ENCODE data around the gene UBR3. TPM values are rescaled to one million over a fixed set of nuclear protein-coding genes. Genes with fewer than 3 reads are reported as not detected.
"Not testable (repeated sequence)": the region's sequence is repeated elsewhere in the genome, so short reads cannot be mapped to it uniquely, and the experiment has no call there.

Gene UBR3
- total RNA-seq, 2 experiments from 2014 or later: 13.6 to 15.3 TPM

GRCh38 chr2:169916623-169917022 is 89.4 kb downstream of the UBR3 start:
- no peaks in the 10 kb centered on the region for H3K27me3 Mint-ChIP-seq (ENCODE audit: low read depth)
- no peaks in the 10 kb centered on the region for H3K4me1 Mint-ChIP-seq (ENCODE audit: low read depth)
- H3K36me3 Mint-ChIP-seq (ENCODE audit: low read depth): peaks cover 6% of the 10 kb centered on the region
- DNase-seq: no peak
- CTCF ChIA-PET: no interaction called here
- no peak overlapping the region for H3K4me3 Mint-ChIP-seq
- H3K9me3 Mint-ChIP-seq: no peaks in the 10 kb centered on the region
- H3K27ac Mint-ChIP-seq: no peak overlapping the region
- intact Hi-C loops (cut with micrococcal nuclease): no loop called here

GRCh38 chr2:169923977-169924376 is 96.7 kb downstream of the UBR3 start:
- Mint-ChIP-seq H3K27me3 (ENCODE audit: low read depth) (no peaks in the 10 kb centered on the region), H3K27ac (no peak overlapping the region), H3K4me3 (no peak overlapping the region), H3K4me1 (ENCODE audit: low read depth) (no peaks in the 10 kb centered on the region), H3K36me3 (ENCODE audit: low read depth) (peaks cover 1% of the 10 kb centered on the region), H3K9me3 (no peaks in the 10 kb centered on the region)
- no peak for DNase-seq
- intact Hi-C loops (cut with micrococcal nuclease): loop anchor here (10.0 kb wide), 2 partner anchors 279 to 819 kb away; no protein-coding TSS in a partner anchor
- CTCF ChIA-PET: interaction anchor here (0.7 to 1.4 kb wide), 2 partner anchors 96 kb away, joined by 3 read pairs; partner anchors contain the start of gene UBR3

- intact Hi-C loops (cut with micrococcal nuclease): loop anchor here (5.0 to 10.0 kb wide), 3 partner anchors 234 to 821 kb away; partner anchors contain the start of genes CFAP210 and PHOSPHO2
Measured at GRCh38 chr2:169925968-169926367, 98.7 kb downstream of the UBR3 start.

GRCh38 chr2:169928463-169928864 is 101.2 kb downstream of the UBR3 start:
- intact Hi-C loops (cut with micrococcal nuclease): loop anchor here (1.0 to 10.0 kb wide), 6 partner anchors 104 to 824 kb away; partner anchors contain the start of genes CFAP210, METTL5 and PHOSPHO2
- DNase-seq: no peak
- Mint-ChIP-seq H3K27ac (no peak overlapping the region), H3K4me3 (no peak overlapping the region), H3K4me1 (ENCODE audit: low read depth) (no peaks in the 10 kb centered on the region), H3K36me3 (ENCODE audit: low read depth) (peaks cover 4% of the 10 kb centered on the region), H3K9me3 (no peaks in the 10 kb centered on the region), H3K27me3 (ENCODE audit: low read depth) (no peaks in the 10 kb centered on the region)
- CTCF ChIA-PET: interaction anchor here (0.5 to 1.5 kb wide), 6 partner anchors 14 to 476 kb away, joined by 3 to 5 read pairs (median 3); no protein-coding TSS in a partner anchor

More at GRCh38 chr2:169925968-169926367, 98.7 kb downstream of the UBR3 start:
- Mint-ChIP-seq H3K27me3 (ENCODE audit: low read depth) (no peaks in the 10 kb centered on the region), H3K9me3 (no peaks in the 10 kb centered on the region), H3K4me1 (ENCODE audit: low read depth) (no peaks in the 10 kb centered on the region), H3K36me3 (ENCODE audit: low read depth) (peaks cover 4% of the 10 kb centered on the region), H3K4me3 (no peak overlapping the region), H3K27ac (no peak overlapping the region)
- no peak for DNase-seq
- CTCF ChIA-PET: no interaction called here

GRCh38 chr2:169933124-169933711 is 106.0 kb downstream of the UBR3 start:
- H3K9me3 Mint-ChIP-seq: no peaks in the 10 kb centered on the region
- H3K4me1 Mint-ChIP-seq (ENCODE audit: low read depth): no peaks in the 10 kb centered on the region
- peaks cover 14% of the 10 kb centered on the region for H3K36me3 Mint-ChIP-seq (ENCODE audit: low read depth)
- no peak for DNase-seq
- no peak overlapping the region for H3K4me3 Mint-ChIP-seq
- no peaks in the 10 kb centered on the region for H3K27me3 Mint-ChIP-seq (ENCODE audit: low read depth)
- no peak overlapping the region for H3K27ac Mint-ChIP-seq
- CTCF ChIA-PET: interaction anchor here (0.9 kb wide), 1 partner anchor 107 kb away, joined by 3 read pairs; no protein-coding TSS in a partner anchor
- intact Hi-C loops (cut with micrococcal nuclease): loop anchor here (2.0 to 10.0 kb wide), 3 partner anchors 292 to 880 kb away; no protein-coding TSS in a partner anchor

GRCh38 chr2:169936652-169937051 is 109.4 kb downstream of the UBR3 start:
- not testable (repeated sequence) for H3K9me3 Mint-ChIP-seq; DNase-seq; H3K4me1 Mint-ChIP-seq (ENCODE audit: low read depth); H3K4me3 Mint-ChIP-seq; H3K27me3 Mint-ChIP-seq (ENCODE audit: low read depth); H3K27ac Mint-ChIP-seq
- peaks cover 13% of the 10 kb centered on the region for H3K36me3 Mint-ChIP-seq (ENCODE audit: low read depth)
- intact Hi-C loops (cut with micrococcal nuclease): loop anchor here (10.0 kb wide), 1 partner anchor 288 kb away; no protein-coding TSS in a partner anchor
- CTCF ChIA-PET: interaction anchor here (0.6 kb wide), 1 partner anchor 767 kb away, joined by 3 read pairs; no protein-coding TSS in a partner anchor

- no peaks in the 10 kb centered on the region for H3K9me3 Mint-ChIP-seq
- CTCF ChIA-PET: interaction anchor here (0.8 kb wide), 1 partner anchor 827 kb away, joined by 3 read pairs; no protein-coding TSS in a partner anchor
- no peaks in the 10 kb centered on the region for H3K27me3 Mint-ChIP-seq (ENCODE audit: low read depth)
- peaks cover 14% of the 10 kb centered on the region for H3K36me3 Mint-ChIP-seq (ENCODE audit: low read depth)
- no peak overlapping the region for H3K27ac Mint-ChIP-seq
- H3K4me1 Mint-ChIP-seq (ENCODE audit: low read depth): no peaks in the 10 kb centered on the region
- no peak for DNase-seq
- intact Hi-C loops (cut with micrococcal nuclease): no loop called here
- H3K4me3 Mint-ChIP-seq: no peak overlapping the region
Measured at GRCh38 chr2:169945515-169945914, 118.3 kb downstream of the UBR3 start.

- peaks cover 13% of the 10 kb centered on the region for H3K36me3 Mint-ChIP-seq (ENCODE audit: low read depth)
- H3K4me1 Mint-ChIP-seq (ENCODE audit: low read depth): no peaks in the 10 kb centered on the region
- CTCF ChIA-PET: no interaction called here
- intact Hi-C loops (cut with micrococcal nuclease): no loop called here
- H3K27ac Mint-ChIP-seq: no peak overlapping the region
- H3K9me3 Mint-ChIP-seq: no peaks in the 10 kb centered on the region
- no peaks in the 10 kb centered on the region for H3K27me3 Mint-ChIP-seq (ENCODE audit: low read depth)
- DNase-seq: no peak
- no peak overlapping the region for H3K4me3 Mint-ChIP-seq
Measured at GRCh38 chr2:169946092-169946491, 118.8 kb downstream of the UBR3 start.

- CTCF ChIA-PET: no interaction called here
- no peak overlapping the region for H3K4me3 Mint-ChIP-seq
- no peaks in the 10 kb centered on the region for H3K4me1 Mint-ChIP-seq (ENCODE audit: low read depth)
- no peak for DNase-seq
- no peak overlapping the region for H3K27ac Mint-ChIP-seq
- H3K27me3 Mint-ChIP-seq (ENCODE audit: low read depth): no peaks in the 10 kb centered on the region
- H3K9me3 Mint-ChIP-seq: no peaks in the 10 kb centered on the region
- intact Hi-C loops (cut with micrococcal nuclease): no loop called here
- peaks cover 13% of the 10 kb centered on the region for H3K36me3 Mint-ChIP-seq (ENCODE audit: low read depth)
Measured at GRCh38 chr2:169946546-169946945, 119.3 kb downstream of the UBR3 start.

- intact Hi-C loops (cut with micrococcal nuclease): no loop called here
- peaks cover 3% of the 10 kb centered on the region for H3K4me1 Mint-ChIP-seq (ENCODE audit: low read depth)
- no peak overlapping the region for H3K4me3 Mint-ChIP-seq
- no peaks in the 10 kb centered on the region for H3K9me3 Mint-ChIP-seq
- H3K36me3 Mint-ChIP-seq (ENCODE audit: low read depth): peaks cover 29% of the 10 kb centered on the region
- no peak overlapping the region for H3K27ac Mint-ChIP-seq
- CTCF ChIA-PET: interaction anchor here (0.6 kb wide), 1 partner anchor 36 kb away, joined by 5 read pairs; no protein-coding TSS in a partner anchor
- DNase-seq: no peak
- H3K27me3 Mint-ChIP-seq (ENCODE audit: low read depth): no peaks in the 10 kb centered on the region
Measured at GRCh38 chr2:169955940-169956339, 128.7 kb downstream of the UBR3 start.

GRCh38 chr2:169957219-169957618 is 130.0 kb downstream of the UBR3 start:
- intact Hi-C loops (cut with micrococcal nuclease); H3K4me3 Mint-ChIP-seq; H3K27ac Mint-ChIP-seq; CTCF ChIA-PET; H3K4me1 Mint-ChIP-seq (ENCODE audit: low read depth); H3K27me3 Mint-ChIP-seq (ENCODE audit: low read depth); H3K9me3 Mint-ChIP-seq; DNase-seq: not testable (repeated sequence)
- H3K36me3 Mint-ChIP-seq (ENCODE audit: low read depth): peaks cover 32% of the 10 kb centered on the region

GRCh38 chr2:169961911-169962310 is 134.7 kb downstream of the UBR3 start:
- H3K36me3 Mint-ChIP-seq (ENCODE audit: low read depth): peaks cover 34% of the 10 kb centered on the region
- no peak overlapping the region for H3K27ac Mint-ChIP-seq
- intact Hi-C loops (cut with micrococcal nuclease): no loop called here
- no peak overlapping the region for H3K4me3 Mint-ChIP-seq
- CTCF ChIA-PET: no interaction called here
- H3K27me3 Mint-ChIP-seq (ENCODE audit: low read depth): no peaks in the 10 kb centered on the region
- H3K9me3 Mint-ChIP-seq: no peaks in the 10 kb centered on the region
- no peak for DNase-seq
- H3K4me1 Mint-ChIP-seq (ENCODE audit: low read depth): no peaks in the 10 kb centered on the region

- no peak for DNase-seq
- Mint-ChIP-seq H3K4me1 (ENCODE audit: low read depth) (no peaks in the 10 kb centered on the region), H3K9me3 (peaks cover 2% of the 10 kb centered on the region), H3K27ac (no peak overlapping the region), H3K27me3 (ENCODE audit: low read depth) (no peaks in the 10 kb centered on the region), H3K36me3 (ENCODE audit: low read depth) (peaks cover 39% of the 10 kb centered on the region), H3K4me3 (no peak overlapping the region)
- CTCF ChIA-PET: no interaction called here
- intact Hi-C loops (cut with micrococcal nuclease): no loop called here
Measured at GRCh38 chr2:169963786-169964185, 136.5 kb downstream of the UBR3 start.
